ENCODE results near the gene TMPRSS12. TPM values are rescaled to one million over a fixed set of nuclear protein-coding genes. Genes with fewer than 3 reads are reported as not detected.

TMPRSS12 gene
- total RNA-seq, 1 experiment from 2014 or later, result not detected

- CTCF ChIA-PET, result no interaction called here
- no peak for TF ChIP-seq EZH2 (IDR thresholded peaks at IDR 0.05; ENCODE audit: borderline replicate concordance, low read depth, low read length, poor library complexity, severe bottlenecking)
- TF ChIP-seq, protein P1, sequence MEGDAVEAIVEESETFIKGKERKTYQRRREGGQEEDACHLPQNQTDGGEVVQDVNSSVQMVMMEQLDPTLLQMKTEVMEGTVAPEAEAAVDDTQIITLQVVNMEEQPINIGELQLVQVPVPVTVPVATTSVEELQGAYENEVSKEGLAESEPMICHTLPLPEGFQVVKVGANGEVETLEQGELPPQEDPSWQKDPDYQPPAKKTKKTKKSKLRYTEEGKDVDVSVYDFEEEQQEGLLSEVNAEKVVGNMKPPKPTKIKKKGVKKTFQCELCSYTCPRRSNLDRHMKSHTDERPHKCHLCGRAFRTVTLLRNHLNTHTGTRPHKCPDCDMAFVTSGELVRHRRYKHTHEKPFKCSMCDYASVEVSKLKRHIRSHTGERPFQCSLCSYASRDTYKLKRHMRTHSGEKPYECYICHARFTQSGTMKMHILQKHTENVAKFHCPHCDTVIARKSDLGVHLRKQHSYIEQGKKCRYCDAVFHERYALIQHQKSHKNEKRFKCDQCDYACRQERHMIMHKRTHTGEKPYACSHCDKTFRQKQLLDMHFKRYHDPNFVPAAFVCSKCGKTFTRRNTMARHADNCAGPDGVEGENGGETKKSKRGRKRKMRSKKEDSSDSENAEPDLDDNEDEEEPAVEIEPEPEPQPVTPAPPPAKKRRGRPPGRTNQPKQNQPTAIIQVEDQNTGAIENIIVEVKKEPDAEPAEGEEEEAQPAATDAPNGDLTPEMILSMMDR (conservative IDR thresholded peaks at IDR 0.05; ENCODE audit: low read depth, low read length), result no peak
- no peak overlapping the region for H3K27ac ChIP-seq (ENCODE audit: low read depth, low read length, poor library complexity, severe bottlenecking)
- H3K4me1 ChIP-seq (ENCODE audit: insufficient read depth, low read length, poor library complexity, severe bottlenecking), result no peaks in the 10 kb centered on the region
- no peak for DNase-seq (ENCODE audit: low spot score)
- H3K4me3 ChIP-seq (ENCODE audit: low read depth, low read length, poor library complexity, severe bottlenecking), result no peak overlapping the region
- no peaks in the 10 kb centered on the region for H3K27me3 ChIP-seq (replicated peaks; ENCODE audit: insufficient read depth, low read depth, low read length, poor library complexity)
- POLR2A ChIA-PET (ENCODE audit: low non-redundant PET), result no interaction called here
- intact Hi-C loops (cut with micrococcal nuclease; ENCODE audit: unreplicated experiment), result no loop called here
- peaks cover 6% of the 10 kb centered on the region for H3K9me3 ChIP-seq (ENCODE audit: low read depth, low read length, poor library complexity, severe bottlenecking)
- H3K36me3 ChIP-seq (ENCODE audit: insufficient read depth, low read length, poor library complexity, severe bottlenecking), result no peaks in the 10 kb centered on the region
- BruUV-seq (replicated peaks), result no TSS peak
These were observed 44.5 kb downstream of the TMPRSS12 start for GRCh38 chr12:50887191-50887590.

GRCh38 chr12:50888666-50889065 is 45.9 kb downstream of the TMPRSS12 start:
- no TSS peak for BruUV-seq (replicated peaks)
- Histone ChIP-seq H3K36me3 (ENCODE audit: insufficient read depth, low read length, poor library complexity, severe bottlenecking) (no peaks in the 10 kb centered on the region), H3K27me3 (replicated peaks; ENCODE audit: insufficient read depth, low read depth, low read length, poor library complexity) (no peaks in the 10 kb centered on the region), H3K9me3 (ENCODE audit: low read depth, low read length, poor library complexity, severe bottlenecking) (no peaks in the 10 kb centered on the region), H3K4me3 (ENCODE audit: low read depth, low read length, poor library complexity, severe bottlenecking) (no peak overlapping the region), H3K4me1 (ENCODE audit: insufficient read depth, low read length, poor library complexity, severe bottlenecking) (no peaks in the 10 kb centered on the region), H3K27ac (ENCODE audit: low read depth, low read length, poor library complexity, severe bottlenecking) (no peak overlapping the region)
- intact Hi-C loops (cut with micrococcal nuclease; ENCODE audit: unreplicated experiment), result no loop called here
- no peak for DNase-seq (ENCODE audit: low spot score)
- POLR2A ChIA-PET (ENCODE audit: low non-redundant PET), result no interaction called here
- TF ChIP-seq, protein P1 (conservative IDR thresholded peaks at IDR 0.05; ENCODE audit: low read depth, low read length), result no peak
- no peak for TF ChIP-seq EZH2 (IDR thresholded peaks at IDR 0.05; ENCODE audit: borderline replicate concordance, low read depth, low read length, poor library complexity, severe bottlenecking)
- CTCF ChIA-PET, result no interaction called here

DNA sequence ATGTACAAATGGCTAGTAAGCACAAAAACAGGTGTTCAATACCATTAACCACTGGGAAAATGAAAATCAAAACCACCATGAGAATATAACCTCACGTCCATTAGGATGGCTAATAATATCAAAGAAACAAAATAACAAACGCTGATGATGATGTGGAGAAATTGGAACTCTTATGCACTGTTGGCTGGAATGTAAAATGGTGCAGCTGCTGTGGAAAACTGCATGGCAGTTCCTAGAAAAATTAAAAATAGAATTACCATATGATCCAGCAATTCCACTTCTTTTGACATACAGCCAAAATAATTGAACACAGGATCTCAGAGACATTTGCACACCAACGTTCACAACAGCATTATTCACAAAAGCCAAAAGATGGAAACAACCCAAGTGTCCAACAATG is 51.5 kb downstream of the TMPRSS12 start:
- H3K27ac ChIP-seq (ENCODE audit: low read depth, low read length, poor library complexity, severe bottlenecking), result no peak overlapping the region
- TF ChIP-seq, protein P1 (conservative IDR thresholded peaks at IDR 0.05; ENCODE audit: low read depth, low read length), result no peak
- TF ChIP-seq EZH2 (IDR thresholded peaks at IDR 0.05; ENCODE audit: borderline replicate concordance, low read depth, low read length, poor library complexity, severe bottlenecking), result no peak
- H3K4me3 ChIP-seq (ENCODE audit: low read depth, low read length, poor library complexity, severe bottlenecking), result no peak overlapping the region
- CTCF ChIA-PET, result no interaction called here
- BruUV-seq (replicated peaks), result no TSS peak
- intact Hi-C loops (cut with micrococcal nuclease; ENCODE audit: unreplicated experiment), result no loop called here
- no peaks in the 10 kb centered on the region for H3K36me3 ChIP-seq (ENCODE audit: insufficient read depth, low read length, poor library complexity, severe bottlenecking)
- H3K9me3 ChIP-seq (ENCODE audit: low read depth, low read length, poor library complexity, severe bottlenecking), result no peaks in the 10 kb centered on the region
- no peaks in the 10 kb centered on the region for H3K27me3 ChIP-seq (replicated peaks; ENCODE audit: insufficient read depth, low read depth, low read length, poor library complexity)
- no peak for DNase-seq (ENCODE audit: low spot score)
- POLR2A ChIA-PET (ENCODE audit: low non-redundant PET), result no interaction called here
- H3K4me1 ChIP-seq (ENCODE audit: insufficient read depth, low read length, poor library complexity, severe bottlenecking), result no peaks in the 10 kb centered on the region
